ENCODE data around the gene PNPLA8. TPM values are rescaled to one million over a fixed set of nuclear protein-coding genes. Genes with fewer than 3 reads are reported as not detected.

PNPLA8 gene
- total RNA-seq, 8 experiments from 2014 or later = 22.9 to 62.1 (median 37.0) TPM

DNA sequence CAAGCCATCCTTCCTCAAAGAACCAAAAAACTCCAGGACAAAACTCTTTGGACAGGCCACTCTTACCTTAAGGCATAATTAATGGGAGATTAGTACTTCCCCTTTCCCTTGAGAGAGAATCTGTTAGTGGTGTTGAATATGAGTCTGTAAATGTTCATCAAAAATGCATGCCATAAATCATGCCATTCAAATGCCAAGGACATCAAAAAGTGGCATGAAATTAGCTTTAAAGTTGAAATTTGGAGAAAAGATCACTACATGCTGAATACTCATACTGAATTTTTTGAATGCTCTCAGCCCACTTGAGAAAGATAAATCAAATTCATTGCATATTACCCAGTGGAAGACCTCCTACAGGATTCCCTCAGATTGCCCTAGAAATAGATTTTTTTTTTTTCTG lies 76.4 kb downstream of the PNPLA8 start:
- peaks cover 16 to 51% of the 10 kb centered on the region in 2 donors for H3K4me1 ChIP-seq (replicated peaks in 1 of 2)
- in situ Hi-C loops (cut with MboI; ENCODE audit: low pct_unique_long_range_greater_than_20kb in 2 of 9, low sequenced_read_pairs in 9 of 9, unreplicated experiment in 9 of 9) = no loop called here
- H3K4me3 ChIP-seq = no peak overlapping the region
- H3K27ac ChIP-seq = peak overlapping the region in 1 of 2 donors; percentile 15
- no peak for ATAC-seq (replicated peaks in 6 of 8)

DNA sequence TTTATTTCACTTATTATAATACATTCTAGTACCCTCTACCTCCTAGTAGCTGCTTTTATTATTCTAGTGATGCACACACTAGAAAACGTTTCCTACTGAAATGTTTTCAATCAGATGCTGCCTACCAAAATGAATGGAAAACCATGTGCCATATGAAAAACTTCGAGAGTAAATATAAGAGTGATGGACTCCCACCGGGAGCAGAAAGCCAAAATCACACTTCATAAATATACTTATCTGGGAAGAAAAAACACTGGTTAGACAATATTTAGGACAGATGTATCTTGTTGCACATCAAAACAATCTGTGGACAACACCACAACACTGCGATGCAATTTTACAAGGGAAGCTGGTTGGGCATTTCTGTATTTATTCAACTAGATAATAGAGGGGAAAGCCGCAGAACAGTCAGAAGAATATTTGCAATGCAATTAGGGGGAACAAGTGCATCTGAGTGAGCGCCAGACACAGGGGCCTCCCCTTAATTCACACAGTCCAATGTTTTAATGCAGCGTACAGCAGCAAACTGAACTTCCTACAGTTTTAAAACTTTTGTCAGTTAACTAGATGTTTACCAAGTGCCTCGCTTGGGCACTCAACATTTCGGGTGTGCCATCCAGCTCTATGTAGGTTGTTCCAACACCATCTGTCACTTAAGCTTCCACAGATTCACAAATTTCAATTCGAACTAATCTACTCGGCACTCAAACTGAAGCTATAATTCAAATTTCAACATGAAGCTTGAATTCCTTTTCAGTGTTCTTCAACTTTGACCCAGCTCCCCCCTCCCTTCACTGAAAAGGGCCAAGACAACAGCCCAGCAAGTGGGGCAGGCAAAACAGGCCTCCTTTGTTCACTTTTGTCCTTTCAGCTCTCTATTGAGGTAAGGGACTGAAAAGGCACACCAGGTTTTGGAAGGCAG lies 77.1 kb downstream of the PNPLA8 start:
- in situ Hi-C loops (cut with MboI; ENCODE audit: low pct_unique_long_range_greater_than_20kb in 2 of 9, low sequenced_read_pairs in 9 of 9, unreplicated experiment in 9 of 9) = no loop called here
- Histone ChIP-seq H3K27ac (peak overlapping the region in 1 of 2 donors; percentile 15), H3K4me3 (peak overlapping the region in 2 of 5 donors; percentile 5 to 6), H3K4me1 (replicated peaks in 1 of 2) (peaks cover 16 to 48% of the 10 kb centered on the region in 2 donors)
- 5 to 37% (median 20%) methylated on average over 2 to 11 of the region's 11 CpGs for WGBS, 10 experiments
- peak in 6 of 8 experiments; percentile 29 to 80 (median 48) for ATAC-seq (replicated peaks in 6 of 8)

DNA sequence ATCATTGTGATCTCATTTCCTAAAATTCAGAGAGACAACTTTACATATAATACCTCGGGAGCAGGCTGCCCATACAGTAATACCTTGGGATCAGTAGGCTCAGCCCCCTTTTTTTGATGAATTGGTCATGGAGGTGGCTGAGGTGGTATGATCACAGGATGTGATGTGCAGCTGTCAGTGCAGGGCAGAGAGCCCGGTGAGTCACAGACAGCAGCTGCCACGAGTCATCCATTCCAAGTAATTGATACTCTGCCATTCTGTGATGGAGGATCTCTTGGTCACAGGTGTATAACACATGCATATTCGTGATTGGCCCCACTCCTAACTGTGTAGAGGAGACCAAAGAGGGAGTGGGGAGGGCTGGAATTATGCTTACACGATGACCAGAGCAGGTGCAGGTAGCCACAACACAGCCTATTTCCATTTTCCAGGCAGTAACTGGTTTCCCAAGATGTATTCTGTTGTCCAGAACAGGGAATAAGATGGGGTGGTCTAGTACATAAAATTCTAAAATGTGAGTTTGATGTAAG lies 83.8 kb downstream of the PNPLA8 start:
- ATAC-seq (replicated peaks in 6 of 8) = peak in 7 of 8 experiments; percentile 48 to 62 (median 50)

DNA sequence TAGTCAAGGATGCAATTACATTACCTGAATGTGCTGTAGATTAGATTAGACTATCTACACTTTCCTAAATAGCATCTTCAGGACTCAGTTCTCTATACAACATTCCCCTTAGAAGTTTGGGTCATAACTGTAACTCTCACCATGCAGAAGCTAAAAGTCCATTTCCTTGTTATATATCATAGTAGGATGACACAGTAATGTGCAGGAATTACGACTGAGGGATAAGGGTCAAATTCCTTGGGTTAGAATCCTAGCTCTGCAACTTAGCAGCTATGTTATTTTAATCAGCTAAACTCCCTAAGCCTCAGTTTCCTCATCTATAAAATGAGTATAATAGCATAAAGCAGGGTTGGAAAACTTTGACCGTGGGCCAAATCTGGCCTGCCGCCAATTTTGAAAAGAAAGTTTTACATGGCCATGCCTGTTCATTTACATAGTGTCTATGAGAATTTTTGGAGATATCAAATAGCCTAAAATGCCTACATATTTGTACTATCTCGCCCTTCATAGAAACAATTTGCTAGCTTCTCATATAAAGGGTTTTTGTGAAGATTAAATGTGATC lies 84.5 kb downstream of the PNPLA8 start:
- H3K4me1 ChIP-seq (replicated peaks in 1 of 2) = peaks cover 0 to 8% of the 10 kb centered on the region in 2 donors
- H3K27ac ChIP-seq = no peak overlapping the region
- WGBS, 10 experiments = 14 to 100% (median 79%) methylated on average over 1 to 4 of the region's 4 CpGs; no CpG with 5 or more reads in 2 of the 10 experiments
- no peak for ATAC-seq (replicated peaks in 6 of 8)
- in situ Hi-C loops (cut with MboI; ENCODE audit: low pct_unique_long_range_greater_than_20kb in 2 of 9, low sequenced_read_pairs in 9 of 9, unreplicated experiment in 9 of 9) = no loop called here
- no peak overlapping the region for H3K4me3 ChIP-seq

More for the DNA sequence above, 83.8 kb downstream of the PNPLA8 start:
- Histone ChIP-seq H3K27ac (no peak overlapping the region), H3K4me3 (no peak overlapping the region), H3K4me1 (replicated peaks in 1 of 2) (peaks cover 0 to 8% of the 10 kb centered on the region in 2 donors)
- in situ Hi-C loops (cut with MboI; ENCODE audit: low pct_unique_long_range_greater_than_20kb in 2 of 9, low sequenced_read_pairs in 9 of 9, unreplicated experiment in 9 of 9) = no loop called here
- WGBS, 10 experiments = 17 to 100% (median 67%) methylated on average over 1 to 4 of the region's 5 CpGs; no CpG with 5 or more reads in 4 of the 10 experiments

DNA sequence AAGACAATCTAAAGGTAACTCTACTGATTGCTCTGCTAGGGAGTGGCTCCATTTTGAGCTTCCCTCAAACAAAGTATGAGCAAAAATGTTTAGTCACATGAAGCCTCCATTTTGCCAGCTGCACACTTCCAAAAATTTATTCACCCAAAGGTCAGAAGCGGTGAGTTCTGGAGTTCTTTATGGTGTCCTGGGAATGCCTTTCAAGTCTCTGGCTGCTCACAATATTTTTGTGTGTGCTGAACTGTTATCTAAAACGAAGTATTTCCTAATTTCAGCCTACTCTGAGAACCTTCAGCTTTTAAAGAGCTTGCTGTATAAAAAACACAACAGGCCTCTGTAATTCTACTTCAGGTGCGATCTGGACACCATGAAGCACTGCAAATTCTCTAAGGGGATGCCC lies 85.3 kb downstream of the PNPLA8 start:
- Histone ChIP-seq H3K4me1 (replicated peaks in 1 of 2) (peaks cover 0 to 8% of the 10 kb centered on the region in 2 donors), H3K4me3 (no peak overlapping the region), H3K27ac (no peak overlapping the region)
- no peak for ATAC-seq (replicated peaks in 6 of 8)
- 44 to 88% (median 70%) methylated on average over 1 to 3 of the region's 3 CpGs; no CpG with 5 or more reads in 2 of the 10 experiments for WGBS, 10 experiments
- in situ Hi-C loops (cut with MboI; ENCODE audit: low pct_unique_long_range_greater_than_20kb in 2 of 9, low sequenced_read_pairs in 9 of 9, unreplicated experiment in 9 of 9) = no loop called here

DNA sequence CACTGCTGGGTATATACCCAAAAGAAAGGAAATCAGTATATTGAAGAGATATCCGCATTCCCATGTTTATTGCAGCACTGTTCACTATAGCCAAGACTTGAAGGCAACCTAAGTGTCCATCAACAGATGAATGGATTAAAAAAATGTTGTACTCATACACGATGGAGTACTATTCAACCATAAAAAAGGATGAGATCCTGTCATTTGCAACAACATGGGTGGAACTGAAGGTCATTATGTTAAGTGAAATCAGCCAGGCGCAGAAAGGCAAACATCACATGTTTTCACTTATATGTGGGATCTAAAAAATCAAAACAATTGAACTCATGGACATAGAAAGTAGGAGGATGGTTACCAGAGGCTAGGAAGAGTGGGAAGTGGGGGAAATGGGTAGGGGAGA lies 89.0 kb downstream of the PNPLA8 start:
- in situ Hi-C loops (cut with MboI; ENCODE audit: low pct_unique_long_range_greater_than_20kb in 2 of 9, low sequenced_read_pairs in 9 of 9, unreplicated experiment in 9 of 9) = no loop called here
- Histone ChIP-seq H3K4me1 (replicated peaks in 1 of 2) (peaks cover 0 to 12% of the 10 kb centered on the region in 2 donors), H3K27ac (no peak overlapping the region), H3K4me3 (no peak overlapping the region)
- WGBS, 10 experiments = 18 to 100% (median 95%) methylated on average over 2 to 3 of the region's 3 CpGs
- ATAC-seq (replicated peaks in 6 of 8) = no peak

DNA sequence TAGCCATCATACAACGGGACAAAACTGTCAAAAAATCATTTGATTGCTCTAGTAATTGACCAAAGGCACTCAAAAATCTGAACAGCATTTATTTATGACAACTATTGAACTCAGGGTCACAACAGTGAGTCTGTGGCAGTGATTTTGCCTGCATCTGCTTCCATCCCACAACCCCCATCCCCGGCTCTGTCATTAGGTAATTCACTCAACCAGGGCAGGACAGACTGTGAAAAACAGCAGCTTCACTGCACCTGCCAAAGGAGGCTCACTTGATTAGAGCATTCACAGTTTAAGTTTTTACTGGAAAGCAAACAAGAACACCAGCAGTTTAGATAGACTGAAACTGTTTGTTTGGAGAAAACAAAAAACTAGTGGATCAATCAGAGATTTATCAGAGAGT lies 91.9 kb downstream of the PNPLA8 start:
- Histone ChIP-seq H3K4me3 (no peak overlapping the region), H3K4me1 (replicated peaks in 1 of 2) (peaks cover 0 to 12% of the 10 kb centered on the region in 2 donors), H3K27ac (no peak overlapping the region)
- 0 to 75% (median 43%) methylated on average over 1 to 2 of the region's 2 CpGs; no CpG with 5 or more reads in 1 of the 10 experiments for WGBS, 10 experiments
- in situ Hi-C loops (cut with MboI; ENCODE audit: low pct_unique_long_range_greater_than_20kb in 2 of 9, low sequenced_read_pairs in 9 of 9, unreplicated experiment in 9 of 9) = no loop called here
- ATAC-seq (replicated peaks in 6 of 8) = peak in 5 of 8 experiments; percentile 31 to 80 (median 45)

DNA sequence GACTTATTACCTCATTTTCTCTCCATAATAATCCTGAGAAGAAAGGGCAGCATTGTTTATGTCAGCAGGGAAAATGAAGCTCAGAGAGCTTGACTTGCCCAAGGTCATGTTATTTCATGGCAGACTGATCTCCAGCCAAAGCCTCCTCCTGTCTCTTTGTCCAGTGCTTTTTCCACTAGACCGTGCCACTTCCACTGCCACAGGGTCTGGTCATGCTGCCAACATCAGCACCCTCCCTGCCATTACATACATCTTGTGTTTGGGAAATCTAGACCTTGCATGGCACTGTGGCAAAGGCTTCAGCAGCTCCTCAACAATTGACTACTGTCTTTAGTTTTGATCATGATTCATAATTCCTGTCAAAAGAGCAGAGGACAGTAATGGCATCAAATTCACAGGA lies 94.8 kb downstream of the PNPLA8 start:
- in situ Hi-C loops (cut with MboI; ENCODE audit: low pct_unique_long_range_greater_than_20kb in 2 of 9, low sequenced_read_pairs in 9 of 9, unreplicated experiment in 9 of 9) = no loop called here
- 14 to 100% (median 80%) methylated on average over 1 of the region's 1 CpG; no CpG with 5 or more reads in 5 of the 10 experiments for WGBS, 10 experiments

DNA sequence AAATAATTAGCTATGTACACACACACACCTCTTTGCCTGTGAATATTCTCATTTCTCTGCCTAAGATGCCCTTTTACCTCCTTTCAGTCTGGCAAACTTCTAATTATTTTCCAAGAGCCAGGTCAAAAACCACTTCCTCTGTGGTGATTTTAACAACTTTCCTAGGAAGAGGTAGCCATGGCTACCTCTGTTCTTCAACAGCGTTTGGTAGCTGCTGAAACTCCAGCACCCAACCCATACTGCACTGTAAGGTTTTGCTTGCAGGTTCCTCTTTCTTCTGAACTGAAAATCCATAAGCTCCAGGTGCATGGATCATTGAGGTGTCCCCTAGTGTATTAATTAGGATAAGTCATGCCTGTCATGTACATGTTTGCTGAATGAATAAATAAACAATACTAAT lies 95.3 kb downstream of the PNPLA8 start:
- ATAC-seq (replicated peaks in 6 of 8) = peak in 1 of 8 experiments; percentile 27
- WGBS, 10 experiments = 67 to 100% (median 83%) methylated on average over 1 of the region's 1 CpG; no CpG with 5 or more reads in 7 of the 10 experiments
- peaks cover 28 to 36% of the 10 kb centered on the region in 2 donors for H3K4me1 ChIP-seq (replicated peaks in 1 of 2)
- H3K27ac ChIP-seq = no peak overlapping the region
- H3K4me3 ChIP-seq = no peak overlapping the region
- in situ Hi-C loops (cut with MboI; ENCODE audit: low pct_unique_long_range_greater_than_20kb in 2 of 9, low sequenced_read_pairs in 9 of 9, unreplicated experiment in 9 of 9) = no loop called here

More for the DNA sequence above, 94.8 kb downstream of the PNPLA8 start:
- Histone ChIP-seq H3K4me3 (no peak overlapping the region), H3K27ac (no peak overlapping the region), H3K4me1 (replicated peaks in 1 of 2) (peaks cover 24 to 32% of the 10 kb centered on the region in 2 donors)
- no peak for ATAC-seq (replicated peaks in 6 of 8)

DNA sequence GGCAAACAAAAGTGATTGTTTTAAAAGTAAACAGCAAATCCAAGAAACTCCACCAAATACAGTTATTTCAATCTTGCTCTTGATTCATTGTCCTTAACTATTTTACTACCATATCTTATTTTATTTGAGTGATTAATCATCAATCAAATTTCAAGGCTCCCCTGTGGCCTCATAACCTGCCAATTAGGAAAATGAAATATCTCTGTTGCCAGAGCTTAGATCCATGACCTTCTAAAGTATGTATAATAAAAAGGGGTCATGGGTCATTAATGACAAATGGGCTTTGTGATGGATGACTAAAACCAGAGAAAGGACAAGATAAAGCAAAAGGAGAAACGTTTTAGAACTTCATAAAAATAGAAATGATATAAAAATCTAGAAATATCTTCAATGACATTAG lies 98.2 kb downstream of the PNPLA8 start:
- Histone ChIP-seq H3K27ac (no peak overlapping the region), H3K4me3 (no peak overlapping the region), H3K4me1 (replicated peaks in 1 of 2) (peaks cover 26 to 32% of the 10 kb centered on the region in 2 donors)
- in situ Hi-C loops (cut with MboI; ENCODE audit: low pct_unique_long_range_greater_than_20kb in 2 of 9, low sequenced_read_pairs in 9 of 9, unreplicated experiment in 9 of 9) = no loop called here
- no peak for ATAC-seq (replicated peaks in 6 of 8)
- 0 to 50% (median 15%) methylated on average over 1 of the region's 1 CpG for WGBS, 10 experiments

DNA sequence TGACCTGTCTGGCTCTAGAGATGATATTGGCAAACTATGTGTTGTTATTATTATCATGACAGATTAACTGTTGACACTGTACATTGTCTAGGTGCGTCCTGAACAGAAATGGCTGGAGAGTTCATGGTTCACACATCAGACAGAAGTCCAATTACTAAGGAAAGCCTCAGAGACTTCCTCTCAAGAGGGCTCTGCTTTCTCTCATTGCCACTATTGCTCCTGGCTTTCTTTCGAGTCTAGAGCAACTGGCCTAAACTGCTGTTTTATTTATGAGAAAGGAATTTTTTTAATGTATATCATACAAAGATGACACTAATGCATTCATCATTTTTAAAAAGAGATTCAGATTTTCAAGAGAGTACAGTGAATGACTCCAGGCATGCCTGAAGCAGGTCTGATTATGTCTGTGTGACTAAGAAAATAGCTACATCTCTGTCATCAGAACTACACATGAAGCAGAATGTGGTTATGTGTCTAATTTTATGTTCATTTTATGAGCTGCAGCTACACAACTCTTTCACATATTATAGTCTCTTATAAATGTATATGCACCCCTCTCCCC lies 100.1 kb downstream of the PNPLA8 start:
- no peak overlapping the region for H3K27ac ChIP-seq
- peaks cover 26 to 32% of the 10 kb centered on the region in 2 donors for H3K4me1 ChIP-seq (replicated peaks in 1 of 2)
- in situ Hi-C loops (cut with MboI; ENCODE audit: low pct_unique_long_range_greater_than_20kb in 2 of 9, low sequenced_read_pairs in 9 of 9, unreplicated experiment in 9 of 9) = no loop called here
- WGBS, 10 experiments = 40 to 80% (median 68%) methylated on average over 1 to 2 of the region's 2 CpGs; no CpG with 5 or more reads in 1 of the 10 experiments
- peak in 7 of 8 experiments; percentile 26 to 86 (median 69) for ATAC-seq (replicated peaks in 6 of 8)
- no peak overlapping the region for H3K4me3 ChIP-seq

DNA sequence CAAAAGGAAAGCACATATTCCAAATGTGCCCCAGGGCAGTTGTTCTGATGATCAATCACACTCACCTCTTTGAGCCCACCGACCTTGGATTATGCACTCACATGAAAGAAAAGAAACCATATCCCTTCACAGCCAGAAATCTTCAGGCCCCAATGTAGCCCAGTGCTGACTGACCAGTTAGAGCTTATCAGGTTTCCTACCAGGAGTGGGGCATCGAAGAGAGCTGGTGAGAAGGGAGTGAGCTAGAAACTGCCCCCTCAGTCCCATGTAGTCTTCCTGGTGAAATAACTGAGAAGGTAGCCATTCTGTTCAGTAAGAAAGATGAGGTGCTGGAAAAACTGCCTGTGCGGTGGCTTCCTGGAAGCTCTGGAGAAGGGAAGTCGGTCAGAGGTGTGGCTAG lies 101.9 kb downstream of the PNPLA8 start:
- 0 to 100% (median 92%) methylated on average over 1 to 3 of the region's 4 CpGs; no CpG with 5 or more reads in 4 of the 10 experiments for WGBS, 10 experiments
- Histone ChIP-seq H3K4me1 (replicated peaks in 1 of 2) (peaks cover 26 to 34% of the 10 kb centered on the region in 2 donors), H3K4me3 (no peak overlapping the region), H3K27ac (no peak overlapping the region)
- no peak for ATAC-seq (replicated peaks in 6 of 8)
- in situ Hi-C loops (cut with MboI; ENCODE audit: low pct_unique_long_range_greater_than_20kb in 2 of 9, low sequenced_read_pairs in 9 of 9, unreplicated experiment in 9 of 9) = no loop called here
